GM12878 (cell line): ENCODE measurements around the gene UBE2J2.

ENCODE experiments used
- BACH1 ChIP-seq: fragments of 450-650 bp; IDR thresholded peaks from 2 replicates; pipeline ENCODE4 v1.6.1; 2017; ENCODE audit warnings: mild to moderate bottlenecking, borderline replicate concordance
- CREM ChIP-seq: IDR thresholded peaks from 2 replicates; pipeline ENCODE4 v1.6.1; 2014; ENCODE audit warnings: antibody characterized with exemption, low read depth
- FOS ChIP-seq: IDR thresholded peaks from 3 replicates; pipeline ENCODE4 v1.6.1; 2011; ENCODE audit warnings: borderline replicate concordance; ENCODE audit not compliant: insufficient read length; ENCODE audit errors: extremely low read depth
- IKZF2 ChIP-seq, 2 experiments: fragments of 450-650 bp; IDR thresholded peaks; 2 replicates each; pipeline ENCODE4 v1.6.1; 2017; ENCODE audit warnings: mild to moderate bottlenecking in 2 of 2, moderate library complexity in 2 of 2
- MYC ChIP-seq: IDR thresholded peaks from 2 replicates; pipeline ENCODE4 v1.6.1; 2011; ENCODE audit warnings: mild to moderate bottlenecking, low read length, moderate library complexity, inconsistent platforms; ENCODE audit not compliant: insufficient read depth, insufficient replicate concordance, insufficient read length, severe bottlenecking
- POLR2A ChIP-seq: IDR thresholded peaks from 2 replicates; pipeline ENCODE4 v1.6.1; 2011; ENCODE audit warnings: low read depth, mild to moderate bottlenecking, low read length
- POLR2AphosphoS2 ChIP-seq: IDR thresholded peaks from 2 replicates; pipeline ENCODE4 v1.6.1; 2011; ENCODE audit warnings: low read depth, mild to moderate bottlenecking, low read length, improper control_type of control experiment, moderate library complexity
- SRF ChIP-seq, 2 experiments: IDR thresholded peaks; 2 replicates each; pipeline ENCODE4 v1.6.1; 2011; ENCODE audit warnings: low read depth in 2 of 2, low read length in 2 of 2, mild to moderate bottlenecking in 1 of 2, moderate library complexity in 1 of 2
- TARDBP ChIP-seq: IDR thresholded peaks from 2 replicates; pipeline ENCODE4 v1.6.1; 2016; ENCODE audit warnings: borderline replicate concordance
- YY1 ChIP-seq: IDR thresholded peaks from 2 replicates; pipeline ENCODE4 v1.6.1; 2011; ENCODE audit warnings: low read depth, mild to moderate bottlenecking, low read length
- TF ChIP-seq, protein P1 (sequence below), 3 experiments: IDR thresholded peaks in 2 of 3; conservative IDR thresholded peaks in 1 of 3; 2 replicates each; pipeline ENCODE4 v1.5.1; 2011; ENCODE audit warnings: low read depth in 3 of 3, low read length in 3 of 3, mild to moderate bottlenecking in 3 of 3, control low read depth in 2 of 3, moderate library complexity in 2 of 3, inconsistent platforms in 1 of 3, mixed read lengths in 1 of 3; ENCODE audit not compliant: control insufficient read depth in 2 of 3, insufficient read depth in 1 of 3; ENCODE audit errors: extremely low read depth in 1 of 3
- TF ChIP-seq, protein P2 (sequence below): IDR thresholded peaks from 2 replicates; pipeline ENCODE4 v1.6.1; 2012; ENCODE audit warnings: low read depth, low read length, improper control_type of control experiment
- TF ChIP-seq, protein P3 (sequence below): IDR thresholded peaks from 2 replicates; pipeline ENCODE4 v1.6.1; 2012; ENCODE audit warnings: low read depth, low read length, improper control_type of control experiment

DNA sequence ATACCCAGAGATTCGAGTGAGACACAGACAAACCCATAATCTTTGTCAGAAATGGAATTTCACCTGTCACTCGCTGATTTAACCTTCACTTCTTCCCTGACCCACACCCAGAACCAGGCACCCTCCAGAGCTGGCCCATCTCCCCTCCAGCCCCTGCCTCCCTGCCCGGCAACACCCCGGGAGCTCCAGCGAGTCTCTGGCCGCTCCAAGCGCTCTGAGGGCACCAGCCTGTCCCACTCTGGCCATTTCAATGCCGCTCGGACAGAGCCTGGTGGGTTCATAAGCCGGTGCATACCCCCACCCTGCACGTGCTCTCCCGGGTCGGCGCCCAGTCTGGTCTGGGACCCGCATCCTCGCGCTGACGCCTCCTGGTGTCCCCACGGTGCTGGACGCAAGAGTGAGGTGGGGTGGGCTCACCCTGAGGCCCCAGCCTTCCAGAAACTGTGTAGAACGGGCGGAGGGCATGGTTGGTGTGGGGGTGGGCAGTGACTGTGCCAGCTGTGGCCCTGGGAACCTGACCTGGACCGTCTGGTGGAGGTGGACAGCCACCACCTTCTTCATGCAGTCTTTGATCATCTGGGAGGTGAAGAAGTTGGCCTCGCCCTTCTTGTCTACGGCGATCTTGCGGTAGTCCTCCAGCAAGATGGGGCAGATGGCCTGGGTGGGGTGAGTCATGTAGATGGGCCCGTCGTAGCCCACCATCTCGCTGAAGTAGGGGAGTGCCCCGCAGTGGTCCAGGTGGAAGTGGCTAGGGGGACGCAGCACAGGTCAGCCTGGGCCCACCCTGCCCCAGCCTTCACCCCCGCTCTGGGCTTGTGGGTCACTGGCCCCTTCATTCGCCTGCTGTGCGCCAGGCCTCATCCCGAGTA is 45.4 kb upstream of the UBE2J2 start:
- TF ChIP-seq YY1 = no peak
- TF ChIP-seq, protein P1, sequence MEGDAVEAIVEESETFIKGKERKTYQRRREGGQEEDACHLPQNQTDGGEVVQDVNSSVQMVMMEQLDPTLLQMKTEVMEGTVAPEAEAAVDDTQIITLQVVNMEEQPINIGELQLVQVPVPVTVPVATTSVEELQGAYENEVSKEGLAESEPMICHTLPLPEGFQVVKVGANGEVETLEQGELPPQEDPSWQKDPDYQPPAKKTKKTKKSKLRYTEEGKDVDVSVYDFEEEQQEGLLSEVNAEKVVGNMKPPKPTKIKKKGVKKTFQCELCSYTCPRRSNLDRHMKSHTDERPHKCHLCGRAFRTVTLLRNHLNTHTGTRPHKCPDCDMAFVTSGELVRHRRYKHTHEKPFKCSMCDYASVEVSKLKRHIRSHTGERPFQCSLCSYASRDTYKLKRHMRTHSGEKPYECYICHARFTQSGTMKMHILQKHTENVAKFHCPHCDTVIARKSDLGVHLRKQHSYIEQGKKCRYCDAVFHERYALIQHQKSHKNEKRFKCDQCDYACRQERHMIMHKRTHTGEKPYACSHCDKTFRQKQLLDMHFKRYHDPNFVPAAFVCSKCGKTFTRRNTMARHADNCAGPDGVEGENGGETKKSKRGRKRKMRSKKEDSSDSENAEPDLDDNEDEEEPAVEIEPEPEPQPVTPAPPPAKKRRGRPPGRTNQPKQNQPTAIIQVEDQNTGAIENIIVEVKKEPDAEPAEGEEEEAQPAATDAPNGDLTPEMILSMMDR (IDR thresholded peaks at IDR 0.05 in 2 of 3, conservative IDR thresholded peaks at IDR 0.05 in 1 of 3; ENCODE audit: control insufficient read depth in 2 of 3, extremely low read depth in 1 of 3, insufficient read depth in 1 of 3, low read depth in 3 of 3, low read length in 3 of 3) = no peak
- TF ChIP-seq BACH1 = no peak
- no peak; the same call in none of the 2 replicates for TF ChIP-seq POLR2A
- TF ChIP-seq MYC = no peak
- TF ChIP-seq, protein P2, sequence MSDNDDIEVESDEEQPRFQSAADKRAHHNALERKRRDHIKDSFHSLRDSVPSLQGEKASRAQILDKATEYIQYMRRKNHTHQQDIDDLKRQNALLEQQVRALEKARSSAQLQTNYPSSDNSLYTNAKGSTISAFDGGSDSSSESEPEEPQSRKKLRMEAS = no peak
- TF ChIP-seq, protein P3, sequence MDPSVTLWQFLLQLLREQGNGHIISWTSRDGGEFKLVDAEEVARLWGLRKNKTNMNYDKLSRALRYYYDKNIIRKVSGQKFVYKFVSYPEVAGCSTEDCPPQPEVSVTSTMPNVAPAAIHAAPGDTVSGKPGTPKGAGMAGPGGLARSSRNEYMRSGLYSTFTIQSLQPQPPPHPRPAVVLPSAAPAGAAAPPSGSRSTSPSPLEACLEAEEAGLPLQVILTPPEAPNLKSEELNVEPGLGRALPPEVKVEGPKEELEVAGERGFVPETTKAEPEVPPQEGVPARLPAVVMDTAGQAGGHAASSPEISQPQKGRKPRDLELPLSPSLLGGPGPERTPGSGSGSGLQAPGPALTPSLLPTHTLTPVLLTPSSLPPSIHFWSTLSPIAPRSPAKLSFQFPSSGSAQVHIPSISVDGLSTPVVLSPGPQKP = no peak
- TF ChIP-seq CREM = no peak
- TF ChIP-seq SRF (IDR thresholded peaks at IDR 0.05; ENCODE audit: low read depth in 2 of 2, low read length in 2 of 2) = no peak
- no peak for TF ChIP-seq IKZF2 (IDR thresholded peaks at IDR 0.05)
- no peak for TF ChIP-seq POLR2AphosphoS2
- no peak for TF ChIP-seq FOS
- no peak for TF ChIP-seq TARDBP
